GM13976 (cell line): ENCODE measurements around the gene ERC2.

Experiments used
- DNase-seq: peaks from one replicate; pipeline ENCODE4 v3.0.0; 2012; ENCODE audit warnings: low spot score
- CTCF ChIP-seq: IDR thresholded peaks from 2 replicates; pipeline ENCODE4 v1.5.1; 2012; ENCODE audit warnings: borderline replicate concordance, mild to moderate bottlenecking; ENCODE audit not compliant: insufficient read depth; ENCODE audit errors: extremely low read depth, missing control alignments, control extremely low read depth
- in situ Hi-C: fragments of 300-500 bp; cut with MboI; formaldehyde crosslinking; loops from one replicate; pipeline ENCODE4 v1.12.0; 2022; ENCODE audit warnings: low sequenced_read_pairs, mixed read lengths, inconsistent platforms; ENCODE audit not compliant: unreplicated experiment

The ERC2 gene

GRCh38 chr3:55565521-55565920 is 902.7 kb downstream of the ERC2 start:
- no peak for TF ChIP-seq CTCF
- no peak for DNase-seq
- in situ Hi-C loops = no loop called here

GRCh38 chr3:55564726-55565125 is 903.5 kb downstream of the ERC2 start:
- TF ChIP-seq CTCF = no peak
- in situ Hi-C loops = no loop called here
- DNase-seq = no peak

GRCh38 chr3:55562700-55563099 is 905.6 kb downstream of the ERC2 start:
- DNase-seq = no peak
- in situ Hi-C loops = no loop called here
- TF ChIP-seq CTCF = no peak

DNA sequence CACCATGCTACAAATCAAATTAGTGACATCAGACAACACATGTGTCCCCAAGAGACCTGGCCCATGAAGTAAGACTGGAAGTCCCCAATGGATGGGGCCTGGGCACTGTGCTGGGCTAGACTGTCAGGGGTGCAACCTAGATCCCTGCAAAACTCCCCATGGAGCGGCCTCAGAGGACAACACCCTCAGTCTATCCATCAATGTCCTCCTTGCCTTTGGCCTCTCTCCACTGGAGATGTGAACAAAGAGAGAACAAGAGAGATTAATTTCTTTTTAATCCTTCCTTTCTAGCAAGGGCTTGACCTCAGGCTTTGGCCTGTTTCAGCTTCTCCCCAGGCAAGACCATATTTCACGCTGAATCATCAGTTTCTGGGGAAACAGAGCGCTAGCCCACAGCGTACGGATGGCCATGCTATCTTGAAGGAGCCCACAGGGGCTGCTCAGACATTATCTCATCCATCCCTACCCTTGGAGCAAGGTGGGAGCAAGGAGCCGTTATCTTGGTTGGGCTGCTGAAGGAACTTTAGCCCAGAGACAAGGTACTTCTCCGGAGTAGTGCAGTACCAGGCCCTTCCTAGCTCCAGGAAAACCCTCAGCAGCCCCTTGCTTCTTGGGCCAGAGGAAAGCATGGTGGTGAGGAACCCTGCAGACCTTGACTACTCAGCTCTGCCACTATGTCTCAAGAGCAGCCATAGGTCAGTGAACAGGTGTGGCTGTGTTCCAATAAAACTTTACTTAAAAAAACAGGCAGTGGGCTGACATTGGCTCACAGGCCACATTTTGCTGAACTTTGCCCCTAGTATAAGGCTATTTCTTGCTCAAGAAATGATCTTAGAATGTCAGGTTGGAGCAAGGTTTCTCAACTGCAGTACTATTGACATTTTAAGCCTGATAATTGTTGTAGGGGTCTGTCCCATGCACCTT is 908.5 kb downstream of the ERC2 start:
- no peak for DNase-seq
- TF ChIP-seq CTCF = no peak
- in situ Hi-C loops = no loop called here

DNA sequence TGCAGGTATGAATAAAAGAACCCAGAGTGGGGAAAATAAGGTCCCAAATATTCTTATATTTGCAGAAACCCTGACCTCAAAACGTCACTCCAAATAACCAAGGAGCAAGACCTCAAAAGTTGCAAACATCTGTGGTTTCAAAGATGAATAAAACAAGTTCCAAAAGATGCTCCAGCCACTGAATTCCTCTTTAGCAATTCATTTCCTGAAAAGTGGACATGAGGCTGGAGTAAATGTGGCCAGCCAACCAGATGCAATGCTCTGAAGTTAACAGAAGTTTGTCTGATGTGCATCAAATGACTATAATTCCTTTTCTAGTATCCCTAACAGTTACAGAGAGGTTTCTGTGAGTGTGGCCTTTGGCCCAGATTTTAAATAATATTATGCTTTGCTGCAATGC is 910.0 kb downstream of the ERC2 start:
- DNase-seq = no peak
- in situ Hi-C loops = no loop called here

GRCh38 chr3:55557549-55557948 is 910.7 kb downstream of the ERC2 start:
- no peak for TF ChIP-seq CTCF
- in situ Hi-C loops = no loop called here

More for the DNA sequence above, 910.0 kb downstream of the ERC2 start:
- TF ChIP-seq CTCF = no peak

More at GRCh38 chr3:55557549-55557948, 910.7 kb downstream of the ERC2 start:
- DNase-seq = no peak
